ENCODE measurements around the gene AMPD3.

AMPD3 gene

DNA sequence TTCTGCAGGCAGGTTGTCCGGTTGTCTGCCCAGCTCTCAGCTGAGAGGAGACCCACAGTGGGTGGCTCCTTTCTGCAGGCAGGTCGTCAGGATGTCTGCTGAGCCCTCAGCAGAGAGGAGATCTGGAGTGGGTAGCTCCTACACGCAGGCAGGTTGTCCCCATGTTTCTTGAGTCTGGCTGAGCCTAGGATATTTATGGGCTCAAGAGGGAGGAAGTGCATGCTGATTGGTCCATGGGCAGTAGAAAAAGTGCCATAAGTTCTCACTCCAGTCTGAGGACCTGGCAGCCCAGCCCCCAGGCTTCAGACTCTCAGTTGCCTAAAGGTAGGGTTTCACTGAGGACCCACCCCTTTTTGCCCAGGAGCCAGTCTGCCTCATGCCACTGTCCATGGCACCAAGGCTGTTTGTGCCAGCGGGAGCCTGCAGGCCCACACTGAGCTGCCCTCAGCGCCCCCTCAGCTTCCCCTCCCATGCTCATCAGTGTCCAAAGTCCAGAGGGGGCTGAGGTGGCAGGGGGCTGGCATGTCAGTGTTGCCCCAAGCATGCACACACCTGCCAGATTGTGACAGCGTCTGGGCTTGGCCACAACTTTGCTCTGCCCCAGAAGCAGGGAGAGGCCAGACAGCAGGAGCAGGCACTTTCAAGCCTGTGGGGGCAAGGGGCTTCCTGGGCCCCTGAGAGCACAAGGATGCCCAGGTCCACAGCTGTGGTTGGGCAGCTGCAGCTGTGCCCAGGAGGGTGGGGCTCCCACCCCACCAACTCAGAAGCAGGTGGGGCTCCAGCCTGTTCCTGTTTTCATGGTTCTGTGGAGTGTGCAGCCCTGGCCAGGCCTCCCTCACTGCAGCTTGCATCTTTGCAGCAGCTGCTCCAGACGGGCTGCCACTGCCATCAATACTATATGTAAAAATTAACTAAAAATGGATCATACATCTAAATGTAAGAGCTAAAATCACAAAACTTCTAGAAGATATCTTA lies 89.7 kb downstream of the AMPD3 start:
- Histone ChIP-seq H3K9me3 (no peaks in the 10 kb centered on the region), H3K4me1 (no peaks in the 10 kb centered on the region), H3K36me3 (no peaks in the 10 kb centered on the region), H3K4me3 (ENCODE audit: low read depth, low read length) (no peak overlapping the region), H3K27me3 (no peaks in the 10 kb centered on the region)
- TF ChIP-seq, protein P1, sequence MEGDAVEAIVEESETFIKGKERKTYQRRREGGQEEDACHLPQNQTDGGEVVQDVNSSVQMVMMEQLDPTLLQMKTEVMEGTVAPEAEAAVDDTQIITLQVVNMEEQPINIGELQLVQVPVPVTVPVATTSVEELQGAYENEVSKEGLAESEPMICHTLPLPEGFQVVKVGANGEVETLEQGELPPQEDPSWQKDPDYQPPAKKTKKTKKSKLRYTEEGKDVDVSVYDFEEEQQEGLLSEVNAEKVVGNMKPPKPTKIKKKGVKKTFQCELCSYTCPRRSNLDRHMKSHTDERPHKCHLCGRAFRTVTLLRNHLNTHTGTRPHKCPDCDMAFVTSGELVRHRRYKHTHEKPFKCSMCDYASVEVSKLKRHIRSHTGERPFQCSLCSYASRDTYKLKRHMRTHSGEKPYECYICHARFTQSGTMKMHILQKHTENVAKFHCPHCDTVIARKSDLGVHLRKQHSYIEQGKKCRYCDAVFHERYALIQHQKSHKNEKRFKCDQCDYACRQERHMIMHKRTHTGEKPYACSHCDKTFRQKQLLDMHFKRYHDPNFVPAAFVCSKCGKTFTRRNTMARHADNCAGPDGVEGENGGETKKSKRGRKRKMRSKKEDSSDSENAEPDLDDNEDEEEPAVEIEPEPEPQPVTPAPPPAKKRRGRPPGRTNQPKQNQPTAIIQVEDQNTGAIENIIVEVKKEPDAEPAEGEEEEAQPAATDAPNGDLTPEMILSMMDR (IDR thresholded peaks at IDR 0.05; ENCODE audit: low read depth, low read length), result no peak
- no peak for DNase-seq

DNA sequence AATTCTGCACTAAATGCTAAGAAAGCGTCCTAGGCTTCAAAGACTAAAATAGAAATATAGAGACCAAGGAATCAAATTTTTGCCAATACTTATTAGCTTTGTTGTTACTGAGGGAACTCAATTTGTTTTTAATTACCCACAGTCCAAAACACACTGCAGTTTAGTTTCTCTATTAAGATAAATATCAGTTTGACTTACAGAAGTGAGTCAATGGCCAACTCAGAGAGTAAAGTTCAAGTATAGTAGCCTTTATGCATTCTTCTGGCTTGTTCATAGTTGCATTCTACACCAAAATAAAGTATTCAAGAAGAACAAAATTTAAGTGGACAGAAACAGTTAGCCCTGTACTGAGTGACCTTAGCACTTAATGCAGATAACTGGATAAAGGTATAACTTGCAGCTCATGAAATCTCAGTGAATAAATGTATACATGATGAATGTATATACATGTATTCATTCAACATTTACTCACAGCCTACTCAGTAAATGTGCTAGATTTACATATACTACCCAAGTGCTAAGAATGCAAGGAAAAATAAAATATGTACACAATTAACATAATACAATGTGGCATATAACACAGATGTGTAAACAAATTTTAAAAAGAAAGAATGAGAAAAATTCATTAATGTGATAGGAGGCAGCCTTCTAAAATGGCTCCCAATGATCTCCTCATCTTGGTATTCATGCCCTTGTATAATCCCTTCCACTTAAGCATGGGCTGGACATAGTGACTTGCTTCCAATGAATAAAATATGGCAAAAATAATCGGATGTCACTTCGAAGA lies 95.6 kb downstream of the AMPD3 start:
- Histone ChIP-seq H3K4me3 (ENCODE audit: low read depth, low read length) (no peak overlapping the region), H3K36me3 (no peaks in the 10 kb centered on the region), H3K27me3 (no peaks in the 10 kb centered on the region), H3K4me1 (no peaks in the 10 kb centered on the region), H3K9me3 (no peaks in the 10 kb centered on the region)
- TF ChIP-seq, protein P1 (IDR thresholded peaks at IDR 0.05; ENCODE audit: low read depth, low read length), result no peak
- DNase-seq, result no peak

DNA sequence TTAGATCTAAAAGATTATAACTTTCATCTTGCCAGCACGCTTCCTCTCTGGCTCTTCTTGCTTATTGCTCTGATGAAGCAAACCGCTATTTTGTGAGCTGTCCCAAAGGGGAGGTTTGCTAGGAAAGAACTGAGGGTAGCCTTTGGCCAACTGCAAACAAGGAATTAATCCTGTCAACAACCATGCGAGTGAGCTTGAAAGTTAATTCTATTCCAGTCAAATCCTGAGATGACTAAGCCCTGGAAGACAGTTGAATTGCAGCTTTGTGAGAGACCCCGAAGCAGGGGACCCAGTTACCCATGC lies 96.2 kb downstream of the AMPD3 start:
- TF ChIP-seq, protein P1 (IDR thresholded peaks at IDR 0.05; ENCODE audit: low read depth, low read length), result no peak

DNA sequence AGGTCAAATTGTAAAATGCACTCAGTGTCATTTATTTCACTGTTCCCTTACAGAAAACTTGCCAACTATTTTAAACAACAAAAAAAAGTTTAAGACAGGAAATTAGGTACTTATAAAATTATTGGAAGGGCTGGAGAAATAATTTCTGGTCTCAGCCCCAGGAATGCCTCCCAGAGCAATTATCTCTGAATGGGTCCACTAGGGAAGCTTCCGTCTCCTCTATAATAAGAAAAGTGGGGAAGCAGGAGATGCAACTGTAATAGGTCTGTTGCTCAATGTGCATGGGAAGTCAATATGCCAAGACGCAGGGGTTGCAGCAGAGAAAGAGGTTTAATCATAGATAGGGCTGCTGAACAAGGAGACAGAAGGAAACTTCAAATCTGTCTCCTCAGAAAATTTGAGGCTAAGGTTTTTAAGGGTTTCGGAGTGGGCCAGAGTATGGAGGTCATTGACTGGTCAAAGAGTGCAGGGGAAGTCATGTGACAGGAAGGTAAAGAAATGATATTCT lies 96.8 kb downstream of the AMPD3 start:
- TF ChIP-seq, protein P1 (IDR thresholded peaks at IDR 0.05; ENCODE audit: low read depth, low read length), result no peak
- Histone ChIP-seq H3K36me3 (no peaks in the 10 kb centered on the region), H3K9me3 (no peaks in the 10 kb centered on the region), H3K27me3 (no peaks in the 10 kb centered on the region), H3K4me3 (ENCODE audit: low read depth, low read length) (no peak overlapping the region), H3K4me1 (no peaks in the 10 kb centered on the region)
- DNase-seq, result no peak

More for the DNA sequence above, 96.2 kb downstream of the AMPD3 start:
- Histone ChIP-seq H3K27me3 (no peaks in the 10 kb centered on the region), H3K4me3 (ENCODE audit: low read depth, low read length) (no peak overlapping the region), H3K4me1 (no peaks in the 10 kb centered on the region), H3K36me3 (no peaks in the 10 kb centered on the region), H3K9me3 (no peaks in the 10 kb centered on the region)
- DNase-seq, result no peak

DNA sequence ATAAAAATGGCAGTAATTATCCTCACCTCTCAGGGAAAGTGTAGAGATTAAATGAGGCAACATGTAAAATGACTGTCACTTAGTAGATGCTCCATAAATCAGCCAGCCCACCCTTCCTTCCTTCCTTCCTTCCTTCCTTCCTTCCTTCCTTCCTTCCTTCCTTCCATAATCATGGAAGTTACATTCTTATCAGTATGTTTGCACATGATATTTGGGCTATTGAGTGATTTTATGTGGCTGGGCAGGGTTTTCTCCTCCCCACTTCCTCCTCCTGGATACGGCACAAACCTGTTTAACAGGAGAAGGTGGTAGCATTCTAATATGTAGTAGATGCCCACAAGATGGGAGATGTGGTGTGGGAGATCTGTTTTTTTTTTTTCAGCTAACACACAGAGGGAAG lies 101.5 kb downstream of the AMPD3 start:
- Histone ChIP-seq H3K9me3 (no peaks in the 10 kb centered on the region), H3K4me3 (ENCODE audit: low read depth, low read length) (no peak overlapping the region), H3K27me3 (no peaks in the 10 kb centered on the region), H3K36me3 (no peaks in the 10 kb centered on the region), H3K4me1 (no peaks in the 10 kb centered on the region)
- TF ChIP-seq, protein P1 (IDR thresholded peaks at IDR 0.05; ENCODE audit: low read depth, low read length), result no peak
- DNase-seq, result no peak

Measured in BE2C (cell line).